Measurements from ENCODE around the gene PAK5.

The PAK5 gene

DNA sequence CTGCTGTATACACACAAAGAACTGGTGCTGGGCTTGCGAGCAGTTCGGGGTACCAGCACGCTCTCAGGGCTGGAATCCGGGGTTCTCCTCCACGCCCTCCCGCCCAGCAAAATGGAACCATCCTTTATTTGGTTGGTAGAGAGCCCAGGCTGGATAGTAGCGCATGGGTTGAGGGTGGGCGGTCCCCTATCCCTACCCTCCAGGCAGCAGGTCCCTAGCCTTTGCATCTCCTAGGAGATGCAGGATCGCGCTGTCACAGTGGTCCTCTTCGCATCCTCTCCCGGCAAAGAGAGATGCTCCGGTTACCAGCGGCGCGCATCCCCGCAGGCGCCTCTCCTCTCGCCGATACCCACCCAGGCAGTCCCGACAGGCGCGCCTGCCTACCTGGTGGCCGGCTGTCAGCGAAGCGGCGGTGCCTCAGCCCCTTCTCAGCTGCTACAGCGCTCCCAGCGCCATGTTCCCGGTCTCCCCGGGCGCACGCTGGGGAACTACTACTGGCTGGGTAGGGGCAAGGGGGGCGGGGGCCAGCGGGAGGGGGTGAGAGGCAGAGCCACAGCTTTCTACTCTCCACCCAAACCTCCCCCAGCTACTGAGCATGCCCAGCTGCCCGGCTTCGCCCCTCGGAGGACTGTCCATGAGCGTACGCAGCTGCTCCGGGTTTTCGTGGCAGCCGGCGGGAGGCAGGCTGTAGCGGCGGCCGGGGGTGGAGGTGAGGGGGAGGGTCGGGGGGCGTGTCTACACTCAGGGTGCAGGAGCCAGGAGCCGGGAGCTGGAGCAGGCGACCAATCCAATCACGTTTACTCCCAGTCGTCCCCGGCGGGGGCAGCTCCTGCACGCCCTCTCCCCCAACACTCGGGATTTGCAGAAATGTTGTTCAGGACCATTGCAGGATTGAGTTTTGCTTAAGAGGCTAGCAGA, at the start of gene PAK5:
Gene PAK5 (minus strand): TSS at position 699 of the 918 bp plus-strand sequence. CDS start 194,748 bp downstream, outside the sequence.
- DNase-seq (ENCODE audit: low spot score) = peak; percentile 13

DNA sequence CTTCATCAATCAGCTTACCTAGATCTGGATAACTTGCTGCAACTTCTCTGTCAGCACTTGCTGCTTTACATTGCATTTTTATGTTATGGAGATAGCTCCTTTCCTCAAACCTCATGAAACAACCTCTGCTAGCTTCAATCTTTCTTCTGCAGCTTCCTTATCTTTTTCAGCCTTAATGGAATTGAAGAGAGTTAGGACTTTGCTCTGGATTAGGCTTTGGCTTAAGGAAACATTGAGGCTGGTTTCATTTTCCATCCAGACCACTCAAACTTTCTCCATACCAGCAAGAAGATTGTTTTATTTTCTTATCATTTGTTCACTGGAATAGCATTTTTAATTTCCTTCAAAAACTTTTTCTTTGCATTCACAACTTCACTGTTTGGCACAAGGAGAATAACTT, 48.8 kb upstream of the PAK5 start:
- no peak for DNase-seq (ENCODE audit: low spot score)

DNA sequence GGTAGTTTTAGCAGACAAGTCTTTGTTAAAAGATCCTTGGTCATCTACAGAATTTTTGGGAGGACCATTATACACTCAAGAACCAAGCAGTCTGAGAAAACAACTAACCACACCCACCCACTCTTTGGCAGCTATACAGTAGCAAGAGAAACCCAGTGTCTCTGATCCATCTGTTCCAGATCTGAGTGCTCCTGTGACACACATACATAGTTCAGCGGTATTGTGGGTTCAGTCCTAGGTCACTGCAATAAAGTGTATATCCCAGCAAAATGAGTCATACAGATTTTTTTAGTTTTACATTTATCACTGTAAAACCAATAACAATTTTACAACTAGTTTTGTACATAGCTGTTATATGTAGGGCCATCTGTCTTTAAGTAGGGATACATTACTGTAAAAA, 47.4 kb upstream of the PAK5 start:
- no peak for DNase-seq (ENCODE audit: low spot score)

DNA sequence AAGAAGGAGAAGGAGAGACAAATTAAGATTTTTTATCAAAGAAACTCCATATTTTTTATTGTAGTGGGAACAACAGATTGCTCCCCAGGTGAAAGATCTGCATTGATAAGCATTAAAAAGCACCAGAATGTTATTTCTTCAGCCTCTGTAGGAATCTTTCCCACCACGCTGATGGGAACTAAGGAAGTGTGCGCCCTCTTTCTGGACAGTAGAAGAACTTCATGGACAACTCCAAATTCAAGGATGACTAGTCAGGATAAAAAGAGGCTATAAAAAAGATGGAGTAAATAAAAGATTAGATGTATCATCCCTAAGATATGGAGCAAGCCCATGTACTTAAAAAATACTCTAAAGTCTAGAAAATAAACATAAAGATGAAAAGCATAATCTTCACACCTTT, 45.8 kb upstream of the PAK5 start:
- DNase-seq (ENCODE audit: low spot score) = no peak

DNA sequence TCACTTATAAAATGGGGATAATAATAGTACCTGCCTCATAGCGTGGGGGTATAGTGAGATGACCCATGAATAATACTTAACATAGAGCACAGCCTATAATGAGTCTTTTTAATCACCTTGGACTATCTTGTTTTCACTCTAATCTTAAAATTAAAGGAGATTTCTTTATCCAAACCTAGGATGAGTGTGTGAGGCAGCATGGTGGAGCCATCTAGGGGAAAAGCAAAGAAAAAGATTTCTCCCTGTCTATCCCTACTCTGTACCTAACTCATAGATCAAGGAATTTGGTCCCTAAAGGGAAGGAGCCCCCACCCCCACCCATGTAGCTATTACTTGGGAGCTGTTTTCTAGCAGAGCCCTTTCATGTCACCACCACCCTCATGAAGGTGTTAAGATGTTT, 45.2 kb upstream of the PAK5 start:
- no peak for DNase-seq (ENCODE audit: low spot score)

DNA sequence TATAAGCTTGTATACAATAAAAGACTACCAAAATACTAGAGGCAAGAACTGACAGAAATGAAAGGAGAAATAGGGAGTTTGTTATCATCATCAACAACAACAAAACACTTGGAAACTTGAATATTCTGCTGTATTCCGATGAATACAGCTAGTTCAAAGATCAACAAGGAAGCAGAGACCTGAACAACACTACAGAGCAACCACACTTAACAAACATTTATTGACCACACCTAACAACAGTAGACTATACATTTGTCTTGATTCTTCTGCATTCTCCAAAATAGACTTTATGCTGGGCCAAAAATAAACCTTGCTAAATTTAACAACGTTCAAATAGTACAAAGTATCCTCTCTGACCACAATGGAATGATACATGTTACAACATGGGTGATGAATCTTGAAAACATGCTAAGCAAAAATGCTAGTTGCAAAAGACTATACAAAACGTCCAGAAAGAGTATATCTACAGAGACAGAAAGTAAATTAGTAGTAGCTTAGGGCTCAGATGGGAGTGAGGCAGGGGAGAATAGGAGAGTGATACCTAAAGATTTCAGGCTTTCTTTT, 39.1 kb upstream of the PAK5 start:
- DNase-seq (ENCODE audit: low spot score) = no peak

DNA sequence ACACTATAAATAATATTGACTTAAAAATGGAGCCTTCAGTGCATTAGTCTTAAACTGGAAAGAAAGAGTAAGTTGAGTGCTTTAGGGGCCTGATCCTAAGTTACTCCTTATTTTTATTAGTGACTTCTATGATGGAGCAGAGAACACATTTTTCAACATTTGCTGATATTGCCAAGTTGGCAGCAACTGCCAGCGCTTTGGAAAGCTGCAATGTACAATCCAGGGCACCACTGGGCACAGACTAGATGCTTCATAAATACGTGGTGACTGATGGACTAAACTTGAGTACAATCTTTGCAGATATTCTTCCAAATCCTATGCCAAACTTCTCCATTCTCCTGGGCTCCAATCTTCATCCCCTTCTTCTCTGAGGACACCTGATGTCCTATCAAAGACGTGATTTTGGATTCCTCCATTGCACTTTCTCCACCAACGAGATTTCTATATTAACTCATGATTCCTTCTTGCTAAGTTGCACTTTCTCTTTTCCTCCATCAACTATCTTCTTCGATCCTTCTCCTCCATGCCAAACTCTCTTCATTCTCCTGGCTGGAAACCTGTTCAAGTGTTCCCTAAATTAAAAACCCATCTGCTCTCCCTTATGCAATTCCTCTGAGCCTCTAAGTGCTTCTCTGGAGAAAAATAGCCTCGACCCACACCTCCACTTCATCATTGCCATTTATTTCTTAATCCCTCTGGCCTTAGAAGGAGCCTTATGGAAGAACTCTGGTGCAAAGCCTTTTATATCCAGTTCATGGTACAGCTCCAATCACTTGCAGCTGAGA, 28.5 kb upstream of the PAK5 start:
- no peak for DNase-seq (ENCODE audit: low spot score)

DNA sequence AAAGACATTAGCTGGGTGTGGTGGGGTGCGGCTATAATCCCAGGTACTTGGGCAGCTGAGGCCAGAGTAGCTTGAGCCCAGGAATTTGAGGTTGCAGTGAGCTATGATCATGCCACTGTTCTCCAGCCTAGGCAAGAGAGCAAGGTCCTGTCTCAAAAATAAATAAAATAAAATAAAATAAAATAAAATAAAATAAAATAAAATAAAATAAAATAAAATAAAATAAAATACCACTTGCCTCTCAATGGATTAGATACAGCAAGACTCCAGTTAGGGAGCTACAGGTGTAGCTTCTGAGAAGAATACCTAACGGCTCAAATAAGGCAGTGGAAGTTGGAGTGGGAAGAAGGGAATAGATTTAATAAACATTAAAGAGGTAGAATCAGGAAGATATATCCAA, 13.7 kb upstream of the PAK5 start:
- DNase-seq (ENCODE audit: low spot score) = no peak

DNA sequence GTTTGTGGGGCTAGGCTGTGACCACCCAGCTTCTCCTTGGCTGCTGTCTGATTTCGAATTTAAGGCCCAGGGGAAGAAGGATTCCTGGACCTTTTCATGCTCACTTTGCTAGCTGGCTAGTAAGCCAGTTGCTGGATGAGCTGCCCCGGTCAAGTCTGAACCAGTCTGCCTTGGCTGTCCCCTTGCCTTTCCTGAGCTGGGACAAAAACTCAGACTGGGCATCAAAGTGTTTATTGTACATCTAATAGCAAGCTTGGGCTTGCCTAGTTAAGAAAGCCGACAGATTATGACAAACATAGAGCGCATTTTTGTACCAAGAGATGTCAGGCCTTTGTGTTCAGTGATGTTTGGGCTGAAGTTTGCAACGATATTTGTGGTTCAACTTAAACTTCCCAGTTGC, 750 bp upstream of the PAK5 start:
- no peak for DNase-seq (ENCODE audit: low spot score)

DNA sequence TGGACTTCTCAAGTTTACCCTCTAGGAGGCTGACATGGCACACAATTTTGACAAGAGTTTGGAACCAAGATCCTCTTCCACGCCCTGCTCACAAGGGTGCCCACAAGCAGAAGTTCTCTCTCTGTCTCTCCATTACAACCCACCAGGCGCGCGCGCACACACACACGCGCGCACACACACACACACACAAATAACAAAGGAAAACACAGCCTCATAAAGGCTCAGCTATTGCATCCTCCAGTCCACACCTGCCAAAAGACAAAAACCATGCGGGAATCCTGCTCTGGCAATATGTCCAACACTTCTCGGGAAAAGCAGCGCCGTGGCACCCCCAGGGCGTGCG, 870 bp downstream of the PAK5 start:
- DNase-seq (ENCODE audit: low spot score) = no peak

DNA sequence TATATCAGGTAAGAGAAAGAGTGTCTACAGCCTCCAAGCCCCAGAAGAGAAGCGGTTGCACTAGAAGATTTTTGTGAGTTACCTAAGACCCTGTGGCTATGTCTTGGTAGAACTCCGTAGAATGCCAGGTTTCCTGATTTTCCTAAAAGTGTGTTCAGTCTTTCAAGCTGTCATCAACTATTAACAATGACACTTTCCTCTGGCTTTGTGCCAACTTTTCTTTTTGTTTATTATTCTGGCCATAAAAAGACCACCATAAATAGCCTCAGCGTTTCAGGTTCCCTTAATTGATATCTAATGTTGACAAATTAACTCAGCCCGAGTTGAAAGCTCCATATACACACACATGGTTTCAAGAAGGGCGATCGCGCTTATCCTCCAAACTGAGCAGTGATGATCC, 1.2 kb downstream of the PAK5 start:
- no peak for DNase-seq (ENCODE audit: low spot score)

DNA sequence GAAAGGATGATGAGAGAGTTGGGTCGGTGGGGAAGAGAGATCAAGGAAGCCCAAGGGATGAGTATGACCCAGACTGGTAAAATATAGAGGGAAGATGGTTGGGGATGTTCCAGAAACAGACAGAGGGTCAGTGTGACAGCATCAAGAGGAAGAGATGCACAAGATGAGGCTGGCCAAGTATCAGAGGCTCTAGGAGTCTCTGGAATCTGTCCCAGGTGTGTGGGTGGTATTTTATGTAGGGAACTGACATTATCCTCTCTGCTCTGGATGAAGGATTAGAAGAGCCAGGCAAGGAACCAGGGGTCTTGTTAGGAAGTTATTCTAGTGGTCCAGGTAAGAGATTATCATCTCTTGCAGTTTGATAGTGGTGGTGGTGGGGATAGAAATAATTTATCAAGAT, 3.6 kb downstream of the PAK5 start:
- DNase-seq (ENCODE audit: low spot score) = no peak

DNA sequence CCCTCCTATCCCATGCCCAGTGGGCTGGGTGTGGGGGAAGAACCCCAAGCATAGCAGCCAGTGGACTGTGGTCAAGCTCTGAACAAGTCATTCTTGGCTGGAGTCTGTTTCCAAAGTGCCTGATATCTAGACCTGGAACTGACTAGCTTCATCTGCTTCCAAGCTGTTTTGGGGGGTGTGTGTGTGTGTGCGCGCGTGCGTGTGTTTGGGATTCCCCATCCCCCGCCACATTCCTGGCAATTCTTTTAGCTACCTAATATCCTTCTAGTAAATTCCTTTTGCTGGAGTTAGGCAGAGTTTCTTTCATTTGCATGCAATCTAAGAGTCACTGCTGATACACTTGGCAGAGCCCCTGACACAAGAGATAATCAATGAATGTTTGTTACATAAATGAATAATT, 7.8 kb downstream of the PAK5 start:
- no peak for DNase-seq (ENCODE audit: low spot score)

DNA sequence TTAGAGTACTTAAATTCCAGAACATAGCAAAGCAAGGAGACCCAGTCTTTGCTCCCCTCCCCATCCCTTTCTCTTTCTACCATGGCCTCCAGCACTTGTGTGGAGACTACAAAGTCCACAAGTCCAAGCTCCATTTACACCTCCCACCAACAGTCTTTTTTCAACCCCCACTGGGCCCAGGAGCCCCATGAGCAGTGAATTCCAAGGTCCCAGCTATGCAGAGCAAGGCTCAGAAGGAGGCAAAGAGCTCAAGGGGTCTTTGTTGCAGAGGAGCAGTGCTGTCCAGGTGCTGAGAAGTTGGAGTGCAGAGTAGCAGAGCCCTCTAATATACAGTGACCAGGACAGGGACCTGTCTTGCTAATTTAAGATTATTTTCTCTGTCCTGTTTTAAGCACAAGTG, 9.0 kb downstream of the PAK5 start:
- DNase-seq (ENCODE audit: low spot score) = no peak

DNA sequence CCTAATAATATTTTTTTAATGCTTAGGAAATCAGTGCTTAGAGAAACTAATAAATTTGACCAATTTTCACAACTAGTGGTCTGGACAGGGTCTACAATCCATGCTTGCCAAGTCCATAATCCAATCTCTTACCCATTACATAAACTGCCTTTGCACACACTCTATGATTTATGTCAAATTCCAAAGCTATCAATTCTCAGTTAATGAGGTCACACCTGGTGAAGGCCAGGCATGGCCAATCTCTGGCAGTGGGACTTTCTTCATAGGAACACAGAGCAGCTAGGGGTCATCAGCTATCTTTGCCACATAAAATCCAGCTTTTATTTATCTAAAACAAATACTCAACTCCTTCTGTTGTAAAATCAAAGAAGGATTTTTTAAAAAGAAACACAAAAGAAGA, 21.2 kb downstream of the PAK5 start:
- no peak for DNase-seq (ENCODE audit: low spot score)

DNA sequence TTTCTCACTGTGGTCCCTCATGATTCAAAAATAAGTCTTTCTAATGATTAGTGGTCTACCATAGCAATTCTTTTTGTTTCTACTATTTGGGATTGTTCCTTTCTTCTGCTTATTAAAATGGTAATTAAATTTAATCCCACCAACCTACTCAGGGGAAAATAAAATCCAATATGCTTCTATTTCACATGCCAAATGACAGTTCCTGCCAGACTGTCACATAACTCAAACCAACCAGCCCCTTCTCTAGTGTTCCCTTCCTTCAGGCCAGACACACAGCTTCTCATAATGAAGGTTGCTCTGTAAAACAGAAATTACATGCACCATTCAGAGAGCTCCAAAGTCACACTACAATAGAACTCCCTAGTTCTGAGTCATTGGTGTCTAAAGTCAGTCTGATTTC, 23.2 kb downstream of the PAK5 start:
- no peak for DNase-seq (ENCODE audit: low spot score)

DNA sequence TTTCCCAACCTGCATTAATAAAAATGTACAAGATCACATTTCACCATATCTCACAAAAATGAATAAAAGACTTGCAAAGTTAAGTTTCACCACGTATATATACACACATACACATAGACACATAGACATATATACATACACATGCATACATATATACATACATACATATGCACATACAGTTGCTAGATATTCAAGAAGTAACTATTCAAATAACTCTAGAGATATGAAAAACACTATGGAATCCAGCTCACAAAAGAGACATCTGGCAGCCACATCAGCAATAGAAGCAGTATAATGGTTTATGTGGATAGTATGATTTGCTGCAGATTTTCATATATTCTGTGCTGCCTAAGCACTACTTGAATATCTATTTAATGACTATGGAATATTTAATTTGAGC, 28.1 kb downstream of the PAK5 start:
- DNase-seq (ENCODE audit: low spot score) = no peak

DNA sequence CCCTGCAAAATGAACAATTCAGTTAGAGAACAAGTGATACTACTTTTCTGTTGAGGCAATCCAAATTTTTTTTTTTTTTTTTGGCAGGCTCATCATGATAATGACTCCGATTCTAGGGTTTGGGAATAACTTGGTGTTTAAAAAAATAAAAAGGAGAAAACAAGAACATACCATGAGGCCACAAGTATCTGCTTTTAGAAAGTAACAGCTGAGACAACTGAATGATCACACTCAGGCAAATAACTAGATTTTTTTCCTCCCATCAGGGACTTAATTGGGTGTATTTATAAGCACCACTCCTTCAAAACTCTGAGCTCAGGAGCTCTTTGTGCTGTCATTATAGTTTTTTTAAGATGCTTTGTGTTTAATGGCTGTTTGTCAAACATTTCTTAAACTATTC, 29.6 kb downstream of the PAK5 start:
- no peak for DNase-seq (ENCODE audit: low spot score)

DNA sequence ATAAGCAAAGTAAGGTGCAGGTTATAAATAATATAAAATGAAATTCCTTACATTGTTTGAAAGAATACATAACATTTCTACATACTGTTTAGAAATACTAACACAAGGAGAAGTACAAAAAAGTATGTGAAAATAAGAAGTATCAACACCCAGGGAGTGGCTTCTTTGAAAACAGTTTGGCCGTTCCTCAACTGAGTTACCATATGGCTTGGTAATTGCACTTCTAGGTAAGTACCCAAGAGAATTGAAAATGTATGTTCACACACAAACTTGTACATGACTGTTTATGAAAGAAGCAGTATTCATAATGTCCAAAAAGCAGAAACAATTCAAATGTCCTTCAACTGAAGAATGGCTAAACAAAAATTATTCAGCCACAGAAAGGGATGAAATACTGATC, 30.7 kb downstream of the PAK5 start:
- no peak for DNase-seq (ENCODE audit: low spot score)

DNA sequence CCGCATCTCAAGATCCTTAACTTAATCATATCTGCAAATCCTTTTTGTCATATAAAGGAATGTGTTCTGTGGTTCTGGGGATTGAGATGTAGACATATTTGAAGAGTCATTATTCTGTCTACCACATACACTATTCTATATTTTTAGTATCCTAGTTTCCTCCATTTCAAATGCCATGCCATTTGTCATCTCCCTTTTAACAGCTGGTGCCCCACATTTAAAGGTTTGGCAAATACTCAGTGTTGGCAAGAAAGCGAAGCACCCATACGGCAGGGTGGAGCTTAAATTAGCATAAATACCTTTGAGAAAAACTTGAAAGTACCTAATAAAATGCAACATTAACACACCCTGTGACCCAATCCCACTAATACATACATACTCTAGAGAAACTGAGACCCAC, 31.7 kb downstream of the PAK5 start:
- no peak for DNase-seq (ENCODE audit: low spot score)

DNA sequence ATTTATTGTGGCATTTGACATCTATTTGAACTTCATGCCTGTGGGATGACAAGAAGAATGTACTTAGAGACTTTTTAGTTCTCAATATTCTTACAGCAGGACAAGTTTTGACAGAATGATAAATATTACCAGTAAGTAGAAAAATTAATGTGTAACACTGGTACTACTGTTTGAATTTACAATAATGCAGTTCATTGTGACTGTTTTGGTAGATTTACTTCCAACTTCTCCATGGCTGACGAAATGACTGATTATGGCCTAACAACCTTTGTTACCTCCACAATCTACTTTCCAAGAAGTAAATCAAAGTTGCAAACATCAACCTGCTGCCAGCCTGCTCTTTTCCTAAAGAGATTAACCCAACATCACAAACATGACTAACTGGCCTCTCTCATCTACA, 38.5 kb downstream of the PAK5 start:
- DNase-seq (ENCODE audit: low spot score) = no peak

DNA sequence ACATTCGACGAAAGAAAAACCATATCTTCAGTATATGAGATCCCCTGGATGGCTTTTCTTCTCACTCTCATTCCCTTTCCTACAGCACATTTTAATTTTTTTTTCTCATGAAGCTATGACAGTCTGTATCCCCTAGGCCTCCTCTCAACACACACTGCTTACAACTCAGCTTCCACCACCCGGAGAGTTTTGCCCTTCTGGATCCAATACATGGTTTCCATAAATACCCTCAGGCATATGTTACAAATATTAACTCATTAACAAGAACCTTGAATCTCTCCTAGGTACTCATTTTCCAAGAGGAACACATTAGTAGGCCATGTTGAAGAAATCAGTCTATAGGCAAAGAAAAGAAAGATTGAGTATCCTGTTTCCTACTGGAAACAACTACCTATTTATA, 44.0 kb downstream of the PAK5 start:
- DNase-seq (ENCODE audit: low spot score) = no peak

DNA sequence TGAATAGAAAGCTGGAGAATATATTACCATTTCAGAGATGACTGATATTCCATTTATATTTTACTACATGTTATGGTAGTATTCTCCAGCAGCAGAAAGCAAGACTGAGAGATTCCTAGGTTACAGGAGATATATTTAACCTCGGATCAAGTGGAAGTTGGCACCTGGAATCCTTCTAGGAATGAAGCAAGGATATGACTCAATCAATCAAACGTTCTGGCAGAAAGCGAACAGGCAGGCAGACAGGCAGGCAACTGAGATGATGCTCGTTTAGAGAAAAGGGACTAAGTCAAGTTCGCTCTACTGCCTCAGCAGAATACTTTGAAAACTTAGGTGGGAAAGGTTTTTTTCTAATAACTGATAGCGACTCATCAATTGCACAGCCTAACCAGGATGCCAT, 46.2 kb downstream of the PAK5 start:
- DNase-seq (ENCODE audit: low spot score) = no peak
